Thoracic aorta (tissue), 2 donors: ENCODE measurements around the gene NHEJ1. TPM values are rescaled to one million over a fixed set of nuclear protein-coding genes. Genes with fewer than 3 reads are reported as not detected.
A peak's percentile ranks its signal among the peaks of the same experiment; 100 is the strongest.

Source experiments
- ATAC-seq: fragments of 150-250 bp; one replicate; pipeline ENCODE4 v1.8.0; 2017; ENCODE audit warnings: low read depth; ENCODE audit not compliant: insufficient number of reproducible peaks, low FRiP score
- DNase-seq: peaks from one replicate; pipeline ENCODE4 v3.0.0-alpha.2; 2020; ENCODE audit warnings: low spot score
- H3K27ac ChIP-seq, 2 donors: fragments of 200-600 bp; sonication (generic); 1 replicate in 1 of 2; 2 replicates in 1 of 2; pipeline ENCODE4 v1.5.1; 2016; ENCODE audit warnings: mild to moderate bottlenecking in 2 of 2, moderate library complexity in 2 of 2
- H3K27me3 ChIP-seq: fragments of 200-600 bp; sonication (generic); replicated peaks from 2 replicates; pipeline ENCODE4 v1.6.0; 2016; ENCODE audit warnings: mild to moderate bottlenecking; ENCODE audit not compliant: insufficient read depth
- H3K36me3 ChIP-seq: fragments of 200-600 bp; sonication (generic); one replicate; pipeline ENCODE4 v1.5.1; 2016
- H3K4me1 ChIP-seq, 2 donors: fragments of 200-600 bp; sonication (generic); 1 replicate in 1 of 2; 2 replicates in 1 of 2; pipeline versions ENCODE4 v1.5.1 to v1.6.0; 2016; ENCODE audit warnings: low read depth in 2 of 2, mild to moderate bottlenecking in 1 of 2; ENCODE audit not compliant: control insufficient read depth in 1 of 2
- H3K4me3 ChIP-seq: fragments of 200-600 bp; sonication (generic); 2 replicates; pipeline ENCODE4 v1.5.1; 2016; ENCODE audit warnings: mild to moderate bottlenecking
- H3K9me3 ChIP-seq: fragments of 200-600 bp; sonication (generic); 2 replicates; pipeline ENCODE4 v1.5.1; 2016
- CTCF ChIP-seq: fragments of 200-600 bp; sonication (generic); IDR thresholded peaks from one replicate; pipeline ENCODE4 v1.5.1; 2019; ENCODE audit warnings: antibody characterized with exemption
- total RNA-seq, 2 donors: library from RNA; depleted of rRNA; stranded (reverse); fragments of >200 nt; gene quantifications; one replicate each; pipeline versions ENCODE4 v1.1.0 to v1.2.3, GENCODE V29; 2016

NHEJ1 gene
- total RNA-seq, 2 donors from 2014 or later = 10.3 to 14.5 TPM

GRCh38 chr2:219104107-219105035 is 56.2 kb downstream of the NHEJ1 start:
- Histone ChIP-seq H3K9me3 (no peaks in the 10 kb centered on the region), H3K4me3 (no peak overlapping the region), H3K27me3 (no peaks in the 10 kb centered on the region), H3K27ac (no peak overlapping the region), H3K4me1 (peaks cover 0 to 5% of the 10 kb centered on the region in 2 donors), H3K36me3 (no peaks in the 10 kb centered on the region)
- DNase-seq (no peak), ATAC-seq (no peak)
- TF ChIP-seq CTCF = peak; percentile 59

GRCh38 chr2:219099329-219099728 is 61.3 kb downstream of the NHEJ1 start:
- DNase-seq = no peak
- no peaks in the 10 kb centered on the region for H3K4me1 ChIP-seq
- no peaks in the 10 kb centered on the region for H3K9me3 ChIP-seq
- H3K27me3 ChIP-seq = no peaks in the 10 kb centered on the region
- no peak overlapping the region for H3K4me3 ChIP-seq
- H3K36me3 ChIP-seq = peaks cover 8% of the 10 kb centered on the region
- TF ChIP-seq CTCF = no peak
- ATAC-seq = no peak
- H3K27ac ChIP-seq = no peak overlapping the region

GRCh38 chr2:219095406-219095935 is 65.1 kb downstream of the NHEJ1 start:
- peaks cover 8% of the 10 kb centered on the region for H3K36me3 ChIP-seq
- no peak overlapping the region for H3K4me3 ChIP-seq
- no peaks in the 10 kb centered on the region for H3K27me3 ChIP-seq
- DNase-seq (no peak), ATAC-seq (no peak)
- H3K9me3 ChIP-seq = no peaks in the 10 kb centered on the region
- TF ChIP-seq CTCF = no peak
- H3K4me1 ChIP-seq = no peaks in the 10 kb centered on the region
- no peak overlapping the region for H3K27ac ChIP-seq

- H3K27me3 ChIP-seq = no peaks in the 10 kb centered on the region
- no peak overlapping the region for H3K4me3 ChIP-seq
- H3K27ac ChIP-seq = no peak overlapping the region
- ATAC-seq (no peak), DNase-seq (no peak)
- H3K4me1 ChIP-seq = no peaks in the 10 kb centered on the region
- TF ChIP-seq CTCF = no peak
- H3K36me3 ChIP-seq = peaks cover 8% of the 10 kb centered on the region
- H3K9me3 ChIP-seq = no peaks in the 10 kb centered on the region
Measured at GRCh38 chr2:219094171-219094570, 66.4 kb downstream of the NHEJ1 start.

GRCh38 chr2:219090436-219091299 is 69.9 kb downstream of the NHEJ1 start:
- H3K27me3 ChIP-seq = no peaks in the 10 kb centered on the region
- no peak overlapping the region for H3K4me3 ChIP-seq
- no peak for DNase-seq
- ATAC-seq = no peak
- no peaks in the 10 kb centered on the region for H3K9me3 ChIP-seq
- TF ChIP-seq CTCF = no peak
- H3K27ac ChIP-seq = no peak overlapping the region
- H3K36me3 ChIP-seq = peaks cover 8% of the 10 kb centered on the region
- no peaks in the 10 kb centered on the region for H3K4me1 ChIP-seq
